Heart left ventricle (tissue), 13 donors: Measurements from ENCODE around the gene PREB.

ENCODE experiments used
- POLR2A ChIP-seq, 2 donors: fragments of 450-650 bp; IDR thresholded peaks; one replicate each; pipeline ENCODE4 v1.6.1; 2017; ENCODE audit warnings: antibody characterized with exemption in 2 of 2, mild to moderate bottlenecking in 2 of 2, moderate library complexity in 2 of 2
- TF ChIP-seq, protein P1 (sequence below), 12 donors: fragments of 200-600 bp; sonication (generic) in 4 of 12; IDR thresholded peaks; one replicate each; pipeline versions ENCODE4 v1.5.0 to v1.8.0; 2018 to 2022; ENCODE audit warnings: antibody characterized with exemption in 12 of 12, mild to moderate bottlenecking in 5 of 12
- donor health status: ischemic (EF 13 %, LVEDD 7.1; RV severe dilation, severe dysfunction).
- donor health status: DM: no; HTN: yes; CAD: no.
- donor health status: DM: no; HTN: no; CAD: no.
- donor health status: ischemic (EF 25% LVEDD 6.9; RV normal size, moderate dysfunction).
- donor health status: ischemic (EF 25% LVEDD 5.7; RV mildly dilated, moderate dysfunction).
- donor health status: ischemic (EF 35%, LVEDD 5.7; RV mildly dilated, moderate dysfunction).
- donor health status: nonischemic (EF 11% LVEDD 7.7; RV severe dilation, severe dysfunction).
- donor health status: DM: yes; HTN: yes; CAD: no.
- donor health status: PGD.
- donor health status: ischemic (EF 29% LVEDD 5.4; RV normal size, mild dysfunction).
- donor health status: nonischemic (EF 23%, LVEDD 6.1; RV moderate dilation, normal function).

- TF ChIP-seq, protein P1, sequence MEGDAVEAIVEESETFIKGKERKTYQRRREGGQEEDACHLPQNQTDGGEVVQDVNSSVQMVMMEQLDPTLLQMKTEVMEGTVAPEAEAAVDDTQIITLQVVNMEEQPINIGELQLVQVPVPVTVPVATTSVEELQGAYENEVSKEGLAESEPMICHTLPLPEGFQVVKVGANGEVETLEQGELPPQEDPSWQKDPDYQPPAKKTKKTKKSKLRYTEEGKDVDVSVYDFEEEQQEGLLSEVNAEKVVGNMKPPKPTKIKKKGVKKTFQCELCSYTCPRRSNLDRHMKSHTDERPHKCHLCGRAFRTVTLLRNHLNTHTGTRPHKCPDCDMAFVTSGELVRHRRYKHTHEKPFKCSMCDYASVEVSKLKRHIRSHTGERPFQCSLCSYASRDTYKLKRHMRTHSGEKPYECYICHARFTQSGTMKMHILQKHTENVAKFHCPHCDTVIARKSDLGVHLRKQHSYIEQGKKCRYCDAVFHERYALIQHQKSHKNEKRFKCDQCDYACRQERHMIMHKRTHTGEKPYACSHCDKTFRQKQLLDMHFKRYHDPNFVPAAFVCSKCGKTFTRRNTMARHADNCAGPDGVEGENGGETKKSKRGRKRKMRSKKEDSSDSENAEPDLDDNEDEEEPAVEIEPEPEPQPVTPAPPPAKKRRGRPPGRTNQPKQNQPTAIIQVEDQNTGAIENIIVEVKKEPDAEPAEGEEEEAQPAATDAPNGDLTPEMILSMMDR (IDR thresholded peaks at IDR 0.05): no peak
- TF ChIP-seq POLR2A (IDR thresholded peaks at IDR 0.05): no peak
Observed at GRCh38 chr2:27154488-27154887, 20.1 kb upstream of the PREB start.
